ENCODE results near the gene CNN2. TPM values are rescaled to one million over a fixed set of nuclear protein-coding genes. Genes with fewer than 3 reads are reported as not detected.

Gene CNN2
- total and polyA plus RNA-seq, 2 of the 8 experiments (the other 6 are each of a cell fraction or from before 2014, with no cell fraction given) = 189 to 551 TPM

GRCh38 chr19:1020868-1021425 lies 5.5 kb upstream of the CNN2 start, which contains the start of gene TMEM259 (continued):
- TF ChIP-seq SAP30 (IDR thresholded peaks at IDR 0.05; ENCODE audit: insufficient read depth, insufficient replicate concordance, low read length) (no peak), CTBP2 (IDR thresholded peaks at IDR 0.05; ENCODE audit: borderline replicate concordance, insufficient read depth, insufficient read length, low read length) (peak; percentile 30), TAF7 (optimal IDR thresholded peaks at IDR 0.05; ENCODE audit: borderline replicate concordance, low read depth, low read length) (peak; percentile 92), CTCF (IDR thresholded peaks at IDR 0.05; ENCODE audit: control extremely low read depth in 1 of 3, insufficient read depth in 1 of 3, low read depth in 1 of 3, low read length in 3 of 3) (peak in 1 of 3 experiments; percentile 3; a peak in 1 of 4 replicates), RFX5 (IDR thresholded peaks at IDR 0.05; ENCODE audit: borderline replicate concordance, low read depth, low read length) (no peak), ZNF274 (IDR thresholded peaks at IDR 0.05; ENCODE audit: borderline replicate concordance, extremely low read depth, low read length) (no peak), CBX5 (IDR thresholded peaks at IDR 0.05; ENCODE audit: low read depth, low read length) (no peak), KDM4A (IDR thresholded peaks at IDR 0.05; ENCODE audit: low read depth, low read length, severe bottlenecking) (peak; percentile 21), TAF1 (IDR thresholded peaks at IDR 0.05; ENCODE audit: low read depth, low read length) (peak; percentile 97), BACH1 (IDR thresholded peaks at IDR 0.05; ENCODE audit: low read length) (no peak), KDM5A (IDR thresholded peaks at IDR 0.05; ENCODE audit: low read length) (0 out of 2 replicates have a peak, but pooled peaks have one; percentile 6), GTF2F1 (IDR thresholded peaks at IDR 0.05; ENCODE audit: borderline replicate concordance, low read depth, low read length) (no peak; the same call in 1 of the 2 replicates), SIRT6 (IDR thresholded peaks at IDR 0.05; ENCODE audit: low read length) (no peak), CEBPB (IDR thresholded peaks at IDR 0.05; ENCODE audit: low read depth, low read length) (no peak), JUND (IDR thresholded peaks at IDR 0.05; ENCODE audit: low read length) (no peak), MAFK (IDR thresholded peaks at IDR 0.05; ENCODE audit: low read depth, low read length) (no peak), MAX (IDR thresholded peaks at IDR 0.05) (peak; percentile 32; the same call in 1 of the 2 replicates), HDAC2 (IDR thresholded peaks at IDR 0.05; ENCODE audit: borderline replicate concordance in 1 of 2, low read depth in 2 of 2, low read length in 2 of 2) (peak in 1 of 2 experiments; percentile 75; a peak in 1 of 4 replicates), POLR2AphosphoS5 (IDR thresholded peaks at IDR 0.05; ENCODE audit: low read depth, low read length) (no peak; the same call in none of the 2 replicates), SIN3A (conservative IDR thresholded peaks at IDR 0.05 in 1 of 2, IDR thresholded peaks at IDR 0.05 in 1 of 2; ENCODE audit: low read depth in 1 of 2, low read length in 2 of 2) (peak; percentile 60 to 81; a peak in 2 of 4 replicates), TBP (IDR thresholded peaks at IDR 0.05; ENCODE audit: low read depth, low read length) (no peak)

Measured in H1 (cell line).